T-cell (primary cell): ENCODE measurements around the gene NPDC1. TPM values are rescaled to one million over a fixed set of nuclear protein-coding genes. Genes with fewer than 3 reads are reported as not detected.

Source experiments
- ATAC-seq, 4 experiments: fragments of 200-7000 bp in 3 of 4; fragments of 150-1000 bp in 1 of 4; cut with Tn5 transposase; replicated peaks in 1 of 4; 1 replicate in 3 of 4; 2 replicates in 1 of 4; pipeline ENCODE4 v1.10.0; 2021; ENCODE audit warnings: moderate library complexity in 3 of 4, mild to moderate bottlenecking in 2 of 4, moderate number of reproducible peaks in 1 of 4
- CTCF ChIA-PET, 2 donors: fragments of 300-600 bp; sonication (Branson Sonifier 250); formaldehyde crosslinking; loops; one replicate each; lab custom pipeline; 2022; ENCODE audit warnings: antibody characterized with exemption in 2 of 2; lab: Charles Lee
- POLR2A ChIA-PET, 2 donors: fragments of 300-600 bp; sonication (Branson Sonifier 250); formaldehyde crosslinking; loops; one replicate each; lab custom pipeline; 2022; ENCODE audit warnings: antibody characterized with exemption in 2 of 2; lab: Charles Lee
- DNase-seq, 35 experiments: peaks; one replicate each; pipeline versions ENCODE4 v3.0.0 to v3.0.0-alpha.2; 2013 to 2023
- H3K27ac ChIP-seq: one replicate; pipeline ENCODE4 v1.5.1; 2013; ENCODE audit warnings: low read length
- H3K27me3 ChIP-seq, 2 experiments: replicated peaks in 1 of 2; 1 replicate in 1 of 2; 2 replicates in 1 of 2; pipeline versions ENCODE4 v1.6.1 to v1.7.0; 2013; ENCODE audit warnings: low read length in 1 of 2, mixed read lengths in 1 of 2; ENCODE audit not compliant: control insufficient read depth in 2 of 2, insufficient read depth in 2 of 2; ENCODE audit errors: extremely low read depth in 1 of 2
- H3K36me3 ChIP-seq, 2 donors: 1 replicate in 1 of 2; 2 replicates in 1 of 2; pipeline versions ENCODE4 v1.6.1 to v1.7.0; 2013; ENCODE audit warnings: low read length in 1 of 2; ENCODE audit not compliant: control insufficient read depth in 2 of 2, insufficient read depth in 1 of 2; ENCODE audit errors: extremely low read depth in 1 of 2
- H3K4me1 ChIP-seq, 2 experiments: 1 replicate in 1 of 2; 2 replicates in 1 of 2; pipeline versions ENCODE4 v1.6.1 to v1.7.0; 2013; ENCODE audit warnings: low read length in 2 of 2, mixed read lengths in 1 of 2; ENCODE audit not compliant: insufficient read depth in 2 of 2, control insufficient read depth in 1 of 2; ENCODE audit errors: extremely low read depth in 1 of 2
- H3K4me3 ChIP-seq, 2 donors: 1 replicate in 1 of 2; 2 replicates in 1 of 2; pipeline versions ENCODE4 v1.5.1 to v1.7.0; 2013; ENCODE audit warnings: mild to moderate bottlenecking in 2 of 2, low read length in 1 of 2, moderate library complexity in 1 of 2; ENCODE audit not compliant: control insufficient read depth in 1 of 2; ENCODE audit errors: extremely low read depth in 1 of 2
- H3K9me3 ChIP-seq: 2 replicates; pipeline ENCODE4 v1.7.0; 2013
- H3K27ac Mint-ChIP-seq, 2 donors: one replicate each; pipeline ENCODE4 v1.8.0; 2020 to 2021; ENCODE audit warnings: mild to moderate bottlenecking in 2 of 2, mixed read lengths in 2 of 2
- H3K27me3 Mint-ChIP-seq, 2 donors: one replicate each; pipeline ENCODE4 v1.8.0; 2021 to 2022; ENCODE audit warnings: mixed read lengths in 2 of 2
- H3K36me3 Mint-ChIP-seq: one replicate; pipeline ENCODE4 v1.8.0; 2021; ENCODE audit warnings: mixed read lengths
- H3K4me1 Mint-ChIP-seq, 3 donors: one replicate each; pipeline ENCODE4 v1.8.0; 2020 to 2022; ENCODE audit warnings: mixed read lengths in 3 of 3, mild to moderate bottlenecking in 1 of 3
- H3K4me3 Mint-ChIP-seq, 3 donors: one replicate each; pipeline ENCODE4 v1.8.0; 2020 to 2022; ENCODE audit warnings: mild to moderate bottlenecking in 3 of 3, mixed read lengths in 3 of 3, moderate library complexity in 3 of 3
- H3K9me3 Mint-ChIP-seq, 3 donors: one replicate each; pipeline ENCODE4 v1.8.0; 2020 to 2022; ENCODE audit warnings: mixed read lengths in 3 of 3
- WGBS: methylation state at CpG from one replicate; pipeline ENCODE4 v1.1.5; 2013; ENCODE audit warnings: missing lambda C conversion rate; ENCODE audit not compliant: insufficient coverage; 5-methylcytosine and 5-hydroxymethylcytosine counted together
- total RNA-seq, 35 experiments: library from RNA in 6 of 35; stranded (reverse) in 6 of 35; fragments of 120-200 nt in 1 of 35; gene quantifications; one replicate each; pipeline versions ENCODE4 v1.2.1 to v1.2.4 and lab custom pipeline; 2013 to 2026

The NPDC1 gene
- total RNA-seq, 5 donors from 2014 or later (not counting 1 experiment from before 2014, with no cell fraction given) = 32.4 to 76.7 (median 57.0) TPM

GRCh38 chr9:137076636-137077009 lies 30.6 kb upstream of the NPDC1 start:
- peaks cover 0 to 23% of the 10 kb centered on the region in 2 experiments for H3K4me1 ChIP-seq
- H3K27me3 ChIP-seq = peaks cover 0 to 6% of the 10 kb centered on the region in 2 experiments
- POLR2A ChIA-PET = interaction anchor here in 1 of 2 donors (1.0 kb wide), 1 partner anchor 10 kb away, joined by 4 read pairs; the partner anchor contains the start of gene MAN1B1
- CTCF ChIA-PET = no interaction called here
- WGBS = 70% methylated on average over 11 of the region's 15 CpGs
- Mint-ChIP-seq H3K9me3 (no peaks in the 10 kb centered on the region), H3K4me3 (peak overlapping the region; percentile 63 to 72 (median 64)), H3K27me3 (no peaks in the 10 kb centered on the region), H3K27ac (no peak overlapping the region), H3K36me3 (peaks cover 4% of the 10 kb centered on the region), H3K4me1 (peaks cover 4 to 9% (median 5%) of the 10 kb centered on the region in 3 donors)
- no peak for ATAC-seq
- no peak for DNase-seq
- no peak overlapping the region for H3K4me3 ChIP-seq
- no peaks in the 10 kb centered on the region for H3K9me3 ChIP-seq
- no peak overlapping the region for H3K27ac ChIP-seq
- peaks cover 0 to 13% of the 10 kb centered on the region in 2 donors for H3K36me3 ChIP-seq

GRCh38 chr9:137075275-137075775 lies 29.3 kb upstream of the NPDC1 start:
- Histone ChIP-seq H3K27ac (no peak overlapping the region), H3K4me3 (no peak overlapping the region), H3K9me3 (no peaks in the 10 kb centered on the region), H3K36me3 (peaks cover 0 to 5% of the 10 kb centered on the region in 2 donors), H3K4me1 (peaks cover 2 to 32% of the 10 kb centered on the region in 2 experiments), H3K27me3 (peaks cover 0 to 6% of the 10 kb centered on the region in 2 experiments)
- Mint-ChIP-seq H3K27ac (no peak overlapping the region), H3K4me3 (peak overlapping the region in 1 of 3 donors; percentile 7), H3K9me3 (no peaks in the 10 kb centered on the region), H3K36me3 (peaks cover 3% of the 10 kb centered on the region), H3K4me1 (peaks cover 11 to 18% (median 15%) of the 10 kb centered on the region in 3 donors), H3K27me3 (no peaks in the 10 kb centered on the region)
- no peak for DNase-seq
- 100% methylated on average over 2 of the region's 12 CpGs for WGBS
- POLR2A ChIA-PET = no interaction called here
- CTCF ChIA-PET = no interaction called here
- no peak for ATAC-seq

GRCh38 chr9:137074657-137075274 lies 28.8 kb upstream of the NPDC1 start:
- H3K36me3 Mint-ChIP-seq = peaks cover under 1% of the 10 kb centered on the region
- no peak for DNase-seq
- peaks cover 9 to 16% (median 12%) of the 10 kb centered on the region in 3 donors for H3K4me1 Mint-ChIP-seq
- H3K4me3 ChIP-seq = no peak overlapping the region
- CTCF ChIA-PET = no interaction called here
- H3K9me3 ChIP-seq = no peaks in the 10 kb centered on the region
- no peak overlapping the region for H3K27ac Mint-ChIP-seq
- peaks cover 2 to 32% of the 10 kb centered on the region in 2 experiments for H3K4me1 ChIP-seq
- ATAC-seq = no peak
- POLR2A ChIA-PET = no interaction called here
- H3K27me3 ChIP-seq = peaks cover 0 to 6% of the 10 kb centered on the region in 2 experiments
- WGBS = 90% methylated on average over 10 of the region's 12 CpGs
- H3K36me3 ChIP-seq = peaks cover 0 to 1% of the 10 kb centered on the region in 2 donors
- no peaks in the 10 kb centered on the region for H3K27me3 Mint-ChIP-seq
- no peaks in the 10 kb centered on the region for H3K9me3 Mint-ChIP-seq
- H3K4me3 Mint-ChIP-seq = no peak overlapping the region
- no peak overlapping the region for H3K27ac ChIP-seq

- WGBS = 84% methylated on average over 7 of the region's 8 CpGs
- H3K9me3 ChIP-seq = no peaks in the 10 kb centered on the region
- no peaks in the 10 kb centered on the region for H3K36me3 ChIP-seq
- DNase-seq (no peak), ATAC-seq (no peak)
- H3K27me3 Mint-ChIP-seq = no peaks in the 10 kb centered on the region
- peaks cover 0 to 13% of the 10 kb centered on the region in 2 experiments for H3K27me3 ChIP-seq
- peaks cover 8 to 14% (median 10%) of the 10 kb centered on the region in 3 donors for H3K4me1 Mint-ChIP-seq
- ChIA-PET CTCF (no interaction called here), POLR2A (no interaction called here)
- no peak overlapping the region for H3K27ac Mint-ChIP-seq
- H3K4me3 Mint-ChIP-seq = no peak overlapping the region
- no peaks in the 10 kb centered on the region for H3K36me3 Mint-ChIP-seq
- no peaks in the 10 kb centered on the region for H3K9me3 Mint-ChIP-seq
- H3K27ac ChIP-seq = no peak overlapping the region
- no peak overlapping the region for H3K4me3 ChIP-seq
- peaks cover 5 to 35% of the 10 kb centered on the region in 2 experiments for H3K4me1 ChIP-seq
Observed at GRCh38 chr9:137073992-137074399, 28.0 kb upstream of the NPDC1 start.

GRCh38 chr9:137071282-137071681 lies 25.3 kb upstream of the NPDC1 start:
- CTCF ChIA-PET = interaction anchor here in 1 of 2 donors (1.0 kb wide), 1 partner anchor 25 kb away, joined by 4 read pairs; the partner anchor contains the start of gene NPDC1
- no peaks in the 10 kb centered on the region for H3K36me3 ChIP-seq
- no peaks in the 10 kb centered on the region for H3K36me3 Mint-ChIP-seq
- peaks cover 0 to 19% of the 10 kb centered on the region in 2 experiments for H3K27me3 ChIP-seq
- POLR2A ChIA-PET = no interaction called here
- no peaks in the 10 kb centered on the region for H3K9me3 Mint-ChIP-seq
- H3K27ac ChIP-seq = no peak overlapping the region
- no peak overlapping the region for H3K4me3 ChIP-seq
- H3K27ac Mint-ChIP-seq = peak overlapping the region in 1 of 2 donors; percentile 44
- ATAC-seq (no peak), DNase-seq (no peak)
- no peaks in the 10 kb centered on the region for H3K9me3 ChIP-seq
- peaks cover 12 to 15% (median 14%) of the 10 kb centered on the region in 3 donors for H3K4me1 Mint-ChIP-seq
- peak overlapping the region; percentile 68 to 73 (median 68) for H3K4me3 Mint-ChIP-seq
- peaks cover 3% of the 10 kb centered on the region in 2 donors for H3K27me3 Mint-ChIP-seq
- WGBS = 78% methylated on average over 2 of the region's 2 CpGs
- peaks cover 5 to 28% of the 10 kb centered on the region in 2 experiments for H3K4me1 ChIP-seq

GRCh38 chr9:137070906-137071275 lies 24.9 kb upstream of the NPDC1 start:
- 47% methylated on average over 4 of the region's 6 CpGs for WGBS
- peak overlapping the region; percentile 39 to 48 for H3K4me3 ChIP-seq
- CTCF ChIA-PET = interaction anchor here in 1 of 2 donors (0.7 to 2.2 kb wide), 3 partner anchors 16 to 271 kb away, joined by 3 to 11 read pairs (median 4); partner anchors contain the start of genes MAN1B1 and NPDC1
- H3K27ac Mint-ChIP-seq = peak overlapping the region in 1 of 2 donors; percentile 44
- peaks cover 12 to 15% (median 14%) of the 10 kb centered on the region in 3 donors for H3K4me1 Mint-ChIP-seq
- peaks cover 3% of the 10 kb centered on the region in 2 donors for H3K27me3 Mint-ChIP-seq
- no peaks in the 10 kb centered on the region for H3K36me3 ChIP-seq
- no peaks in the 10 kb centered on the region for H3K36me3 Mint-ChIP-seq
- no peak overlapping the region for H3K27ac ChIP-seq
- H3K4me3 Mint-ChIP-seq = peak overlapping the region; percentile 68 to 73 (median 68)
- peaks cover 5 to 28% of the 10 kb centered on the region in 2 experiments for H3K4me1 ChIP-seq
- no peak for ATAC-seq
- peaks cover 0 to 19% of the 10 kb centered on the region in 2 experiments for H3K27me3 ChIP-seq
- POLR2A ChIA-PET = interaction anchor here (0.5 to 1.2 kb wide), 4 partner anchors 26 to 552 kb away, joined by 3 to 6 read pairs (median 3); partner anchors contain the start of gene TUBB4B (in 1 of the 2)
- H3K9me3 Mint-ChIP-seq = no peaks in the 10 kb centered on the region
- no peaks in the 10 kb centered on the region for H3K9me3 ChIP-seq
- DNase-seq = no peak
